Iris pigment epithelial cell (primary cell): ENCODE data around the gene CUEDC1.
"Not testable (repeated sequence)": the region's sequence is repeated elsewhere in the genome, so short reads cannot be mapped to it uniquely, and the experiment has no call there.

ENCODE experiments used
- DNase-seq: peaks from one replicate; pipeline ENCODE4 v3.0.0-alpha.2; 2011; ENCODE audit warnings: low read depth

The CUEDC1 gene

GRCh38 chr17:57938061-57938502, 17.1 kb downstream of the CUEDC1 start:
- DNase-seq, result no peak

- DNase-seq, result no peak
Measured at GRCh38 chr17:57937492-57937891, 17.7 kb downstream of the CUEDC1 start.

- peak; percentile 52 for DNase-seq
Measured at GRCh38 chr17:57935833-57936807, 19.1 kb downstream of the CUEDC1 start.

- DNase-seq, result no peak
Measured at GRCh38 chr17:57931488-57932137, 23.6 kb downstream of the CUEDC1 start.

GRCh38 chr17:57930239-57930638, 25.0 kb downstream of the CUEDC1 start:
- no peak for DNase-seq

- DNase-seq, result no peak
Measured at GRCh38 chr17:57929386-57929785, 25.8 kb downstream of the CUEDC1 start.

GRCh38 chr17:57928928-57929327, 26.3 kb downstream of the CUEDC1 start:
- DNase-seq, result no peak

- DNase-seq, result peak; percentile 54
Measured at GRCh38 chr17:57927048-57927723, 28.0 kb downstream of the CUEDC1 start.

- no peak for DNase-seq
Measured at GRCh38 chr17:57926723-57927047, 28.5 kb downstream of the CUEDC1 start.

- DNase-seq, result no peak
Measured at GRCh38 chr17:57925361-57925990, 29.7 kb downstream of the CUEDC1 start.

GRCh38 chr17:57924677-57925076, 30.5 kb downstream of the CUEDC1 start:
- no peak for DNase-seq

- DNase-seq, result no peak
Measured at GRCh38 chr17:57923182-57923872, 31.9 kb downstream of the CUEDC1 start.

GRCh38 chr17:57922745-57923144, 32.5 kb downstream of the CUEDC1 start:
- DNase-seq, result not testable (repeated sequence)

GRCh38 chr17:57920916-57921703, 34.1 kb downstream of the CUEDC1 start:
- peak; percentile 60 for DNase-seq

GRCh38 chr17:57919918-57920317, 35.3 kb downstream of the CUEDC1 start:
- DNase-seq, result no peak

GRCh38 chr17:57918017-57918895, 37.0 kb downstream of the CUEDC1 start:
- DNase-seq, result peak; percentile 63

- DNase-seq, result no peak
Measured at GRCh38 chr17:57916925-57917858, 38.0 kb downstream of the CUEDC1 start.

- DNase-seq, result no peak
Measured at GRCh38 chr17:57915985-57916757, 39.0 kb downstream of the CUEDC1 start.
